Lung (tissue), 12 donors: ENCODE results near the gene WDR45B. TPM values are rescaled to one million over a fixed set of nuclear protein-coding genes. Genes with fewer than 3 reads are reported as not detected.
A peak's percentile ranks its signal among the peaks of the same experiment; 100 is the strongest.
"Not testable (repeated sequence)": the region's sequence is repeated elsewhere in the genome, so short reads cannot be mapped to it uniquely, and the experiment has no call there.

Experiments used
- ATAC-seq: fragments of 200-7000 bp; cut with Tn5 transposase; one replicate; pipeline ENCODE4 v1.9.1; 2020; ENCODE audit warnings: moderate number of reproducible peaks; ENCODE audit not compliant: insufficient read depth, low FRiP score
- DNase-seq, 3 donors: peaks; one replicate each; pipeline ENCODE4 v3.0.0-alpha.2; 2013 to 2017
- H3K27ac ChIP-seq, 2 donors: one replicate each; pipeline ENCODE4 v1.5.1; 2013; ENCODE audit warnings: mild to moderate bottlenecking in 2 of 2, moderate library complexity in 2 of 2, control low read depth in 1 of 2, inconsistent platforms in 1 of 2, low read depth in 1 of 2, low read length in 1 of 2
- H3K27me3 ChIP-seq, 3 donors: one replicate each; pipeline ENCODE4 v1.5.1; 2013; ENCODE audit warnings: low read length in 2 of 3; ENCODE audit not compliant: control insufficient read depth in 3 of 3, insufficient read depth in 3 of 3
- H3K36me3 ChIP-seq, 4 donors: one replicate each; pipeline ENCODE4 v1.5.1; 2013; ENCODE audit warnings: low read length in 4 of 4, mild to moderate bottlenecking in 1 of 4, moderate library complexity in 1 of 4; ENCODE audit not compliant: control insufficient read depth in 4 of 4, insufficient read depth in 4 of 4
- H3K4me1 ChIP-seq, 5 donors: one replicate each; pipeline ENCODE4 v1.5.1; 2013; ENCODE audit warnings: low read length in 5 of 5, mild to moderate bottlenecking in 2 of 5, moderate library complexity in 1 of 5; ENCODE audit not compliant: control insufficient read depth in 5 of 5, insufficient read depth in 5 of 5
- H3K4me3 ChIP-seq: one replicate; pipeline ENCODE4 v1.5.1; 2013; ENCODE audit warnings: mild to moderate bottlenecking, control low read depth, moderate library complexity
- H3K9ac ChIP-seq, 2 donors: one replicate each; pipeline ENCODE4 v1.5.1; 2013; ENCODE audit warnings: low read length in 2 of 2, control low read depth in 1 of 2; ENCODE audit not compliant: insufficient read depth in 1 of 2
- H3K9me3 ChIP-seq, 4 donors: one replicate each; pipeline ENCODE4 v1.5.1; 2013; ENCODE audit warnings: low read length in 3 of 4, mild to moderate bottlenecking in 1 of 4, moderate library complexity in 1 of 4; ENCODE audit not compliant: control insufficient read depth in 4 of 4, insufficient read depth in 3 of 4
- WGBS, 2 donors: extraction: QIAGEN DNeasy Blood & Tissue Kit; methylation state at CpG; one replicate each; pipeline ENCODE4 v1.1.7; 2013; 5-methylcytosine and 5-hydroxymethylcytosine counted together
- polyA plus RNA-seq, 2 donors: library from polyadenylated mRNA; stranded (reverse); fragments of 200-250 nt; gene quantifications; one replicate each; pipeline ENCODE4 v1.2.1, GENCODE V29; 2013
- total RNA-seq, 2 donors: library from RNA; depleted of rRNA in 1 of 2; stranded (reverse); fragments of >200 nt in 1 of 2; gene quantifications; one replicate each; pipeline ENCODE4 v1.2.1, GENCODE V29; 2014 to 2021
- TF ChIP-seq, protein P1 (sequence below): IDR thresholded peaks from 2 replicates; pipeline ENCODE4 v1.5.1; 2012; ENCODE audit warnings: mild to moderate bottlenecking; ENCODE audit errors: control extremely low read depth, extremely low read depth
- donor health status: control.
- donor health status: control.
- donor health status: Bipolar disorder and iron deficiency.
- donor health status: healthy.
- donor health status: DM: yes; HTN: yes; CAD: no.

WDR45B gene
- total and polyA plus RNA-seq, 4 donors = 39.6 to 92.8 (median 65.0) TPM

DNA sequence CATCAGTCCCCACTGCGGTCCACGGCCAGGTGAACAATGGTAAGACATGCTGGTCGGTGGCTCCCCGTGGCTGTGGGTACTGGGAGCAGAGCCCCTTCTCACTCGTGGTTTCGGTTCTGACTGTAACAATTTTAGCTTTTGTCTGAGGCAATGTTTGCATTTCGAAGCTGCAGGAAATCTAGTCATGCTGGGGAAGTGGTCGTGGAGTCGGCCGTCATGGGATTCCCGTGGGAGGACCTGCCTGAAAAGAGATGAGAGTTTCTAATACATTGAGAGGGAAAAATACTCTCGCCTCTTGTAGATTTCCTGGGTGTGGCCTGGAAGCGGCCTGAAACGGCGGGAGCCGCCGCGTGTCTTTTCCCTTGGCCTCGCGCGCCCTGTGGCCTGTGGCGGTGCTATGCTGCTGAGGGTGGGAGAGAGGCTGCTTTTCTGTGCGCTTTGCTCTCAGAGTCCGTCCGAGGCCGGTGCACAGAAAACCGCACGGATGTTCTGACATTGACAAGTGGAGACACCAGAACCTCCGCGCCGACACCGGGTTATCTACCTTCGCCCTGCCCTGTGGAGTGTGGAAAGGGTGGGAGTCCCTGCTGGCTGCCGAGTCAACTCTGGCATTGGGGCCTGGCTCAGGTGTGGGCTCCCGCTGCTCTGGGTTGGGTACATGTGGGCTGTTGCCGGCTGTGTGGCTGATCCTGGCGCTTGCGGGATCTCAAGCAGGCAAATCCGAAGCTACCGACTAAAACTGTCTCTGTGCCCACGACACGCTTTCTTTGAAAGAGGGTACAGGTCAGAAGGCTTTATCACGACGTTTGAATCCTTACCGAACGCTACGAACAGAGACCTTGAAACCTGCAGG lies 60.8 kb downstream of the WDR45B start:
- Histone ChIP-seq H3K9ac (no peak overlapping the region), H3K4me1 (peaks cover 0 to 11% (median 1%) of the 10 kb centered on the region in 5 donors), H3K4me3 (no peak overlapping the region), H3K36me3 (peaks cover 6 to 31% (median 16%) of the 10 kb centered on the region in 4 donors), H3K27me3 (no peaks in the 10 kb centered on the region), H3K9me3 (no peaks in the 10 kb centered on the region), H3K27ac (peak overlapping the region in 1 of 2 donors; percentile 13)
- DNase-seq (no peak), ATAC-seq (no peak)
- 66 to 82% methylated on average over 47 of the region's 47 CpGs for WGBS, 2 donors
- TF ChIP-seq, protein P1, sequence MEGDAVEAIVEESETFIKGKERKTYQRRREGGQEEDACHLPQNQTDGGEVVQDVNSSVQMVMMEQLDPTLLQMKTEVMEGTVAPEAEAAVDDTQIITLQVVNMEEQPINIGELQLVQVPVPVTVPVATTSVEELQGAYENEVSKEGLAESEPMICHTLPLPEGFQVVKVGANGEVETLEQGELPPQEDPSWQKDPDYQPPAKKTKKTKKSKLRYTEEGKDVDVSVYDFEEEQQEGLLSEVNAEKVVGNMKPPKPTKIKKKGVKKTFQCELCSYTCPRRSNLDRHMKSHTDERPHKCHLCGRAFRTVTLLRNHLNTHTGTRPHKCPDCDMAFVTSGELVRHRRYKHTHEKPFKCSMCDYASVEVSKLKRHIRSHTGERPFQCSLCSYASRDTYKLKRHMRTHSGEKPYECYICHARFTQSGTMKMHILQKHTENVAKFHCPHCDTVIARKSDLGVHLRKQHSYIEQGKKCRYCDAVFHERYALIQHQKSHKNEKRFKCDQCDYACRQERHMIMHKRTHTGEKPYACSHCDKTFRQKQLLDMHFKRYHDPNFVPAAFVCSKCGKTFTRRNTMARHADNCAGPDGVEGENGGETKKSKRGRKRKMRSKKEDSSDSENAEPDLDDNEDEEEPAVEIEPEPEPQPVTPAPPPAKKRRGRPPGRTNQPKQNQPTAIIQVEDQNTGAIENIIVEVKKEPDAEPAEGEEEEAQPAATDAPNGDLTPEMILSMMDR = no peak

DNA sequence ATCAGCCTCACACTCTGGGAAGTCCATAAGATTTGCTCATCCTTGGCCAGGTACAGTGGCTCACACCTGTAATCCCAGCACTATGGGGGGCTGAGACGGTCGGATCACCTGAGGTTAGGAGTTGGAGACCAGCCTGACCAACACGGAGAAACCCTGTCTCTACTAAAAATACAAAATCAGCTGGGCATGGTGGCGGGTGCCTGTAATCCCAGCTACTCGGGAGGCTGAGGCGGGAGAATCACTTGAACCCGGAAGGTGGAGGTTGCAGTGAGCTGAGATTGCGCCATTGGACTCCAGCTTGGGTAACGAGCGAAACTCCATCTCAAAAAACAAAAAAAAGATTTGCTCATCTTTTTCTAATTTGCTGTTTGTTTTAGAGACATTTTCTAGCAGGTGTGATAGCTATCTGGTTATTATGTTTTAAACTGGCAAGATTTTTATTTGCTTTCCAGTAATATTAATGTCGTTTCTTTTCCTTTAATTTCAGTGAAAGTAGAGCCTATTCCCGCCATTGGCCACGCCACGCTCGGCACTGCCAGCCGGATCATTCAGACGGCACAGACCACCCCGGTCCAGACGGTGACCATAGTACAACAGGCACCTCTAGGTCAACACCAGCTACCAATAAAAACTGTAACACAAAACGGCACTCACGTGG lies 61.5 kb downstream of the WDR45B start:
- ATAC-seq (no peak), DNase-seq (no peak)
- TF ChIP-seq, protein P1 = no peak
- H3K36me3 ChIP-seq = peaks cover 8 to 35% (median 16%) of the 10 kb centered on the region in 4 donors
- no peak overlapping the region for H3K9ac ChIP-seq
- no peaks in the 10 kb centered on the region for H3K9me3 ChIP-seq
- peaks cover 0 to 4% (median 0%) of the 10 kb centered on the region in 5 donors for H3K4me1 ChIP-seq
- WGBS, 2 donors = 77 to 85% methylated on average over 21 of the region's 21 CpGs
- H3K27ac ChIP-seq = peak overlapping the region in 1 of 2 donors; percentile 13
- no peak overlapping the region for H3K4me3 ChIP-seq
- H3K27me3 ChIP-seq = no peaks in the 10 kb centered on the region

DNA sequence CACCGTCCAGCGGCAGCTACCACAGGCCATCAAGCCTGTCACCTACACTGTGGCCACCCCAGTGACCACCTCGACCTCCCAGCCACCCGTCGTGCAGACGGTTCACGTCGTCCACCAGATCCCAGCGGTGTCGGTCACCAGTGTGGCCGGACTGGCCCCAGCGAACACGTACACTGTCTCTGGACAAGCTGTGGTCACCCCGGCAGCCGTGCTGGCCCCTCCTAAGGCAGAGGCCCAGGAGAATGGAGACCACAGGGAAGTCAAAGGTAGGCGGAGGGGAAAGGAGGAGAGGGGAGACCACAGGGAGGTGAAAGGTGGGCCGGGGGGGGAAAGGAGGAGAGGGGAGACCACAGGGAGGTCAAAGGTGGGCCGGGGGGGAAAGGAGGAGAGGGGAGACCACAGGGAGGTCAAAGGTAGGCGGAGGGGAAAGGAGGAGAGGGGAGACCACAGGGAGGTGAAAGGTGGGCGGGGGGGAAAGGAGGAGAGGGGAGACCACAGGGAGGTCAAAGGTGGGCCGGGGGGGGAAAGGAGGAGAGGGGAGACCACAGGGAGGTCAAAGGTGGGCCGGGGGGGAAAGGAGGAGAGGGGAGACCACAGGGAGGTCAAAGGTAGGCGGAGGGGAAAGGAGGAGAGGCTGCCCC lies 62.2 kb downstream of the WDR45B start:
- not testable (repeated sequence) for H3K27me3 ChIP-seq, H3K9me3 ChIP-seq, H3K4me3 ChIP-seq, H3K9ac ChIP-seq, ATAC-seq, H3K4me1 ChIP-seq
- H3K36me3 ChIP-seq = peaks cover 8 to 35% (median 16%) of the 10 kb centered on the region in 4 donors
- peak; percentile 69 to 87 (median 86) for DNase-seq
- WGBS, 2 donors = 95% methylated on average over 22 to 23 of the region's 23 CpGs
- H3K27ac ChIP-seq = peak overlapping the region in 1 of 2 donors; percentile 4

DNA sequence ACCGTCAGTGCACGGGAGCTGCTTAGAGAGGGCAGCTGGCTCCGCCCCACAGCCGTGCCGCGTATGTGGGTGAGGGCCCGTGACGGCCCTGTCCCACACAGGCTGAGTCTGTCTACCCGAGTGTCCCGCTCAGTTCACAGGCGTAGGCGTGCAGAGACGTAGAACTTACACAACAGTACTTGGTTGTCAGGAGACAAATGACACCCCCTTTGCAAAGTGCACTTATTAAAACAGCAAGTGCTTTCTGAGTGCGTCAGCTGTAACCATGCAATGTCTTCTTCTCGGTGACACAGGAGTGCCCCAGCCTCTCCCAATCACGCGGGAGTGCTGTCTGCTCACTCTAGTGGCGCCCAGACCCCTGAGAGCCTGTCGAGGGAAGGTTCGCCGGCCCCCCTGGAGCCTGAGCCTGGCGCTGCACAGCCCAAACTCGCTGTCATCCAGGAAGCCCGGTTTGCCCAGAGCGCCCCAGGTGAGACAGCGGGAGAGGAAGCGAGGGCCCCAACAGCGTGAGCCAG lies 64.5 kb downstream of the WDR45B start:
- Histone ChIP-seq H3K4me1 (peaks cover 0 to 2% (median 0%) of the 10 kb centered on the region in 5 donors), H3K27ac (peak overlapping the region in 1 of 2 donors; percentile 85), H3K9ac (no peak overlapping the region), H3K4me3 (no peak overlapping the region), H3K9me3 (no peaks in the 10 kb centered on the region), H3K27me3 (no peaks in the 10 kb centered on the region), H3K36me3 (peaks cover 8 to 34% (median 16%) of the 10 kb centered on the region in 4 donors)
- DNase-seq (no peak), ATAC-seq (peak; percentile 74)
- 72 to 84% methylated on average over 28 of the region's 28 CpGs for WGBS, 2 donors
- TF ChIP-seq, protein P1 = no peak
